ENCODE data around the gene ZNF516.

ZNF516 gene

DNA sequence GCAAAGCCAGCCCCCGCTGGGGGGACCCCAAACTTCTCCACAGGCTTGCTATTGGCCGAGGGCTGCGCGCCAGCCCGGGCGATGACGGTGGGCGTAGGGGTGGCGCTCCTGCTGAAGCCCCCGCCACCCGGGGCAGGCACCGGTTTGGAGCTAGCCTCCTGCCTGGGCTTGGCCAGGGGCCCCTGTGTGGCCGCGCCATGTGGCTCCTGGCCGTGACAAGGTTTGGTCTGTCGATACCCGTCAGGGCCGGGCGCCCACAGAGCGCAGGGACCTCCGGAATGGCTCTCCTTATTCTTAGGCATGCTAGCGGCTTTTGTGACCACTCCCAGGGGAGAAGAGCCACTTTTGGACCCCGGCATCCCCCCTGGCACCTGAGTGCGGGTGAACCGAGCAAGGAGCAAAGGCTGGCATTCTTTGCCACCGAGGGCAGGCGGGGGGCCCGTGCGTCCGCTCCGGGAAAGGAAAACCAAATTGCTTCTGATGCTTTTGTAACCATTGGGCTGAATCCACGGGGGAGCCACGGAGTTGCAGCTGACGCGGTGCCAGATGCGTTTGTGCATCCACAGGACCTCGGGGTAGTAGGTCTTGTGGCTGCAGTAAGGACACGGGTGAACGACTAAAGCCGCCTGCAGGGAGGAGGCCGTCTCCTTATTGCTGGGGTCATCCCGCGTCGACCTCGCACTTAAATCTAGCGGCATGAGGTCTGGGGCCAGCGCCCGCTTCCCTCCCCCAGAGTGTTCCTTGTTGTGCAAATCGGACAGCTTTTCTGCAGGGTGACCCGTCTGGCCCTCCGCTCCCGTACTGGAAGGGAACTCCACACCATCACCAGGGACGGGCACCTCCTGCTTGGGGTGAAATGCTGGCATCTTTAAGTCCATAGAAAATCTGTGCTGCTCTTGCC lies 115.6 kb downstream of the ZNF516 start:
- no peak overlapping the region for H3K4me3 ChIP-seq (ENCODE audit: low read depth, low read length)
- no peak for DNase-seq (ENCODE audit: low read depth)

DNA sequence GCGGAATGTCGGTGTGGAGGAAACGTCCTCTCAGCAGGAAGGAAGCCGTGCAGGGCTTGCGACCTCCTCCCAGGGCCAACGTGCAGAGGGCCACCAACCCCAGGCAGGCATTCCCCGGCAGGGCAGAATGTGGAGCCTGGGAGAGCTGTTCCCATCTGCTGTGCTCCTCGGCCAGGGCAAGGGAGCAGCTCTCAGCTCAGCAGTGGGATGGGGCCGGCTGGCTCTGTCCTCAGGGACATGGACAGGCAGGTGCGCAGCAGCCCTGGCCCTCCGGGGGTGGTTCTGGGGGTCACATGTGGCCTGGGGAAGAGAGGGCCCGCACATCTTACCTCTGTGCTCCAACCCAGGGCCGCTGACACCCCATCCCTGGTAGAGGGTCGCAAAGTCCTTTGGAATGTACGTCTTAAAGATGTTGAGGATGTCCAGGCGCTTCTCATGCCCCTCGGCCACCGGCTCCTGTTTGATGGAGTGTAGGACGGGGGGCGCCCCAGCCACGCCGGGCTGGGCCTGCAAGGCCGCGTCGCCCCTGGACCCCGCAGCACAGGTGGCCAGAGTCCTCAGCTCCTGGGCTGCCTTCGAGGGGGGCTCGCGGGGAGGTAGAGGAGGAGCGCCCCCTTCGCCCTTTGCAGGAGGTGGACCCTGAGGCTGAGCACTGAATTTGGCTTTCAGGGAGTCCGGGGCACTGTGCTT lies 116.4 kb downstream of the ZNF516 start:
- no peak for DNase-seq (ENCODE audit: low read depth)

DNA sequence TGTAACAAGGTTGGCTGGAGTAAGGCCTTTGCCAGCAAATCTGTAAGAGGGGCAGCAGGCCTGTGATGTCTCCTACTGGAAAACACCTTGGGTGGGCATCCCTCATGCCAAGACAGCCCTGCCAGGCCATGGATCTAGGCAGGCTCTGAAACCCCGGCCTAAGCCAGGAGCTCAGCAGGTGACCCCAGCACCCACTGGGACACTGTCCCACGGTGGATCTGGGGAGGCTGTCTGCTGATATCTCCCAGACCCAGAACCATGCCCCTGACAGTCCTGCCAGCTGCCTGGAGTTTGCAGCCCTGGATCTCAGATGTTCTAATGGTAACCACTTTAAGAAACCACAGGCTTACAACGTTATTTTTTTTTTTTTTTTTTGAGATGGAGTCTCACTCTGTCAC lies 117.7 kb downstream of the ZNF516 start:
- DNase-seq (ENCODE audit: low read depth), result no peak

More for the DNA sequence above, 116.4 kb downstream of the ZNF516 start:
- H3K4me3 ChIP-seq (ENCODE audit: low read depth, low read length), result no peak overlapping the region

DNA sequence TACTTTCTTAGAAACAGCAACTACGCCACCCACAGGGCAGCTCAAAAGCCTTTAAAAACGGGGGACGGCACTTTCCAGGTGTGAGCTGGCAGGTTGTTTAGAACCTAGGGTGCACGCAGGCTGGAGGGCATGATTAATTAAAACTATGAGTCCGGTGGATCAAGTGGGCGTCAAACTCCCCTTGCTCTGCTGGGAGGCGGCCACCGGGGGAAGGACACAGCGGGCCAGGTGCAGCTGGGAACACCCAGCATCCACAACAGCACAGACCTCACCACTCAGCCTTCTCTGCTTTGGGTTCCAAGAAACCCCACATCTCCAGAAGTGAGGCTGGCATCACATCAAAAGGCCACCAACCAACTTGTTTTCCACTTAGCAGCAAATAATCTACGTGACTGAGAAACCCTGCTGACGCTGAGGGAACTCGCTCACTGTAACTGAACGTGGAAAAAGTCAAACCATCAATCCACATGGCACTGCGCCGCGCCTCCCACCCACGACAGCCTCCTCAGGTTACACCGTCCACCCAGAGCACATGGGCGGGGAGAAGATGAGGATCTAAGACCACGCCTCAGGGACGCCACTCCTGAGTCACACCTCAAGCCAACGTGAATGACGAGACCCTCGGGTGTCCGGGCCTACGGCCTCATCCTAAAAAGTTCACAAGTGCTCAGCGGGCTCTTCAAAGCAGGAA lies 118.2 kb downstream of the ZNF516 start:
- no peak overlapping the region for H3K4me3 ChIP-seq (ENCODE audit: low read depth, low read length)
- DNase-seq (ENCODE audit: low read depth), result no peak

More for the DNA sequence above, 117.7 kb downstream of the ZNF516 start:
- no peak overlapping the region for H3K4me3 ChIP-seq (ENCODE audit: low read depth, low read length)

DNA sequence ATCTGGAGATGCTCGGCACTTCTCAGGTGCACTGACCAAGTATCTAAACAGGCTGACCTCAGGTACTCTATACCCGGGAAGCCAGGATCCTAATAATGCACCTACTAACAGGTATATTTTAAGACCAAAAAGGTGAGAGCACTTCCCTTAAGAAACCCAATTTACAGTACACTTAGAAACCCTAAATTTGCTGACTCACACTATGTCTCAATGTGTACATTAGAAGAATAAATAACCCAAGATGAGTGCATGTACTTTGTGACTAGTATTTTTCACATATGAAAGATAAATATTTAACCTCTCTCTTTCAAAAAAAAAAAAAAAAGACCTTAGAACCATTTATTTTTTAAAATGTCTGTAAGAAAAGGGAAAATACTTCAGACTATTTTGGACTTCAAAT lies 118.8 kb downstream of the ZNF516 start:
- no peak overlapping the region for H3K4me3 ChIP-seq (ENCODE audit: low read depth, low read length)

DNA sequence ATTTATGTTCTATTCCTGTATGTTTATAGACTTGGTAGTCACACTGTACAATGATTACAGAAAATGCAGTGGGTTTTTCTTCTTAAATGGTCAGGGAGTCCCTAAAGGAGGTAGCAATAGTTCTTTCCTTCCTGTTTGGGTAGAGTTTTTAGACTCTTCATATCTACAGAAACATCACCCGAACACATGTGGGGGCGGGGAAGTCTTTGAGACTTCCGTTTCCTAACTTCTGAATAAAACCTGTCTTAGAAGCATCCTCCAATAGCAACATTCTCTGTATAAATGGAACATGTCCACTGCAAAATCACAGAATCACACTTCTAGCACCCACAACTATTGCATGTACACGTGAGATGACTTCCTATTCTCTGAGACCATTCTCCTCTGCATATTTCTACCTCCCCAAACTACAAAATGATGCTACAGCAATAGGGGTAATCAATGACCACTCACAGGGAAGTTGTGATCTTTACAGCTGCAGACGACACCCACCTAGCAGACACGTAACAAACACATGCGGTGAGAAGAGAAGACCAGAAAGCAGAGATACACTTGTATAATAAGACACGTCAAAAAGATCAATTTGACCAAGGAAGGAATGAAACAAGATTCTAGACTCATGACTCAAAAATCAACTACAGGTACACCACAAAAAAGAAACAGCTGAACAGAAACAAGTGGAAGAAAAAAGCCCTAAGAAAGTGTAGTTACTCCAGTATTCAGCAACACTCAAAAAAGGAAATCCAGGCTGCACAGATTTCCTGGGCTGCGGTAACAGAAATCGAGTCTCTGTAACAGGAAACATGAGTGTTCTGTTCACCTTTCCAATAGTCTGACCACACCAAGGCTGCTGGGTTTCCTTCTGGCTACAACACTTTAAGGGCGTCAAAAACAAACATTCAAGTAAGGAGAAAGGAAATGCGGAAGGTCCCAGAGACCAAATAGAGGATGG lies 120.4 kb downstream of the ZNF516 start:
- no peak for DNase-seq (ENCODE audit: low read depth)
- H3K4me3 ChIP-seq (ENCODE audit: low read depth, low read length), result no peak overlapping the region

More for the DNA sequence above, 118.8 kb downstream of the ZNF516 start:
- no peak for DNase-seq (ENCODE audit: low read depth)

DNA sequence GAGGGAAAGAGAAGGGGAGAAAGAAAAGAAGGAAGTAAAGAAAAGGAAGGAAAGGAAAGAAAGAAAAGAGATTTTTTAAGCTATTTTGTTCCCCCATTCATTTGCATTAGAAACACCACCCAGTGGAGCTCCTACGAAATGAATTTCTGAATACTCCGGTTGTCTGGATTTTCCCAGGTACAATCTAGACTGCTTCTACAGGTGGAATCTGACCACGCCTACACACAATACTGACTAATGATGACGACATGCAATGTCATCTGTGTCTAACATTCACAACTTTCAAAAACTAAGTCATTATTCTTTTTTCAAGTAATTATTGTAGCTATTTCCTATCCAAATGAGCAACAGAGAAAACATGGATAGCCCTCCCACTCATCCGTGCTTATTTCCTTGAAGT lies 121.7 kb downstream of the ZNF516 start:
- DNase-seq (ENCODE audit: low read depth), result no peak
- H3K4me3 ChIP-seq (ENCODE audit: low read depth, low read length), result no peak overlapping the region

DNA sequence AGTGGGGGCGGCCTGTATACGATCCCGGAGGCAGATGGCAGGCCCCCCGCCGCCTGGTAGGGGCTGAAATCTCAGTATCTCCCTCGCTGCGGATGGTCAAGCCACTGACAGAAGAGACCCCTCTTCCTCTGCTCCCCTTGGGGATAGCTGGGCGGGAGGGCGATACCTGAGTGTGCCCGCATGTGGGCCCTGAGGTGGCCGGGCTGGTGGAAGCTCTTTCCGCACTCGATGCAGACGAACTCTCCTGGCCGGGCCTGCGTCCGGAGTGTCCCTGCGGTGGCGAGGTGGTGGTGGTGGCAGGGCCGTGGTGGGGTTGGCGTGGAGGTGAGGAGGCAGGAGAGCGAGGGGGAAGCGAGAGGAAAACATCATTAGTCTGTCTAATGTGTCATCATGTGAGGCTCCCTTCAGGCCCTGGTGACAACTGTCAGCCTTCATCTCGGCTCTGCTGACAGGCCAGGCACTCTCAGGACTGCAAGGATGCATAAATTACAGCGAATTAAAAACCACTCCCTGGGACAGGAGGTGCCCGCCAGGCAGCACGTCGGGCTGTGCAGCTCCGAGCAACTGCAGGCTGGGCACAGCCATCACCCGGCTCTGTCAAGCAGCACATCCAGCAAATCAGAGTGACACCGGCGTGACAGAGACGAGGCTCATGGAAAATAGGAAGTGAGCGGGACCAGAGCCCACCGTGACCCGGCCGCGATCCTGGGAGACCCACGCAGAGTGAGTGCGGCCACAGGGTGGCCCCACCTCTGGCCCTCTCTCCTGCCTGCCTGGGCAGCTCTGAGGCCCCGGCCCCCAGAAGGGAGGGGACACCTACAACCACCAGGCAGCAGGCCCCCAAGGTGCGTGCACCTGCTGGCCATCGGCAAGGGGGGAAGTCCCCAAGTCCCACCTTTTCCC lies 123.5 kb downstream of the ZNF516 start:
- no peak overlapping the region for H3K4me3 ChIP-seq (ENCODE audit: low read depth, low read length)
- DNase-seq (ENCODE audit: low read depth), result no peak

DNA sequence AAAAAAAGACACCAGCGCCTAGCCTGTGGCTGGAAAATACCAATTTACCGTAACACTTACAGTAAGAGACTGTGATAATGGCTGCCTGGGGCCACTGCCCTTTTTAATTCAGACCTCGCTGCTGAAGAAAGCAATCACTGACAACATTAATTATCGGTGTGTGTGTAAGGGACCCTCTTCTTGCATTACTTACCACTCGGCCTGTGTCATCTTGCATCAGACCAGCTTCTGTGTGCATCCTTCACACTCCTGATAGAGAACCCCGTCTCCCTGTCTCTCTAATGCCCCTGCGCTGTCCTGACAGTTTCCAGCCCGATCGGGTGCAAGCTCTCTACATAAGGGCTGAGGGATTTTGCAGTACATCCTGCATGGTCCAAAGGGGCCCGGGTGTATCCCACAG lies 124.4 kb downstream of the ZNF516 start:
- H3K4me3 ChIP-seq (ENCODE audit: low read depth, low read length), result no peak overlapping the region
- DNase-seq (ENCODE audit: low read depth), result no peak

DNA sequence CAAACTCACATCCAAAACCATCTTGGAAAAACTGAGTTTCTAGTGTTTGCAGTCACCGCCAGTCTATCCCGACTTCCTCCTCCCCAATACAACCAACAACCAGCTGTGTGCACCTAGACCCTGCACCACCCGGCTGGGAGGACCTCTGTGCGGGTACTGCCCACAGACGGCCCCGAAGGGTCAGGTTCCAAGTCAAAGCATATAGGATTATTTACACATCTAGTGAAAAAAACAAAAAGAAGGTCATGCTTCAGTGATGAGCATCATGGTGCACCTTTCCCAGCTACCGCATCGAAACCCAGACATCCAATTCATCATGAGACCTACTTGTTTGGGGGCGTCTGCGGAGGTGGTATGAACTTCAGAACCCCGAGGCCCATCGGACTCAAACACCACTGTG lies 124.8 kb downstream of the ZNF516 start:
- no peak for DNase-seq (ENCODE audit: low read depth)
- H3K4me3 ChIP-seq (ENCODE audit: low read depth, low read length), result no peak overlapping the region

DNA sequence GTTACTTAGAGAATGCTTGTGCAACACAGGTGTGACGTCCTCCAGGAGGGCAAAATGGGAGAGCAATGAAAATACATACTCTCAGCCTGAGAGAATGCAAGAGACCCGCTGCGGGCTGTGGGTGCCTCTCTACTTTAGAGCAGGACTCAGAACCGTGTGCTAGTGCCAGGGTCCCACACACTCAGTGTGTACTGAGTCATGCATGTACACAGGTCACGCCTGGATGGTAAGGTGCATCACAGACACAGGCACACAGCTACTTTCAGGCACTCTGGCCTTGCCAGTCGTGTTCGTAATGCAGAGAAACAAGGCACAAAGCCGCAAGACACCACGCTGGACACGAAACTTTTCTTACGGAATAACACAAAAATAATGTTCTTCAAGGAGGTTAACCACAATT lies 125.3 kb downstream of the ZNF516 start:
- H3K4me3 ChIP-seq (ENCODE audit: low read depth, low read length), result no peak overlapping the region
- DNase-seq (ENCODE audit: low read depth), result no peak

DNA sequence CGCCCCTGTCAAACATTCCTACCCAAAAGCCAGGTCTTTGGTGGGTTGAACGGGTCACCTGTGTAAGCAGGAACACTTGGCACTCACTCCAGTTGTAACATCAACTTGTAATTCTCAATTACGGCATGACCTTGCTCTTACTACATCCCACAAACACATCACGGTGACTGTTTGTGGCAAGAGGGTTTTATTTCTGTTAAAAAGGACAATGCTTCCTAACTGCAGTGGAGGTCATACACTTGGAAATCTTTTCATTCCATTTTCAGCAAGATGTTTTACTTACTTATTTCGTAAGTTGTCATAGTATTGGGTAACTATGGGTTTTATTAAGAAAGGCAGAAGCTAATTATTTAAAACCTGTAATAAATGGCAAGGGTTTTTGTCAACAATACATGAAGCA lies 126.1 kb downstream of the ZNF516 start:
- DNase-seq (ENCODE audit: low read depth), result no peak
- H3K4me3 ChIP-seq (ENCODE audit: low read depth, low read length), result no peak overlapping the region

DNA sequence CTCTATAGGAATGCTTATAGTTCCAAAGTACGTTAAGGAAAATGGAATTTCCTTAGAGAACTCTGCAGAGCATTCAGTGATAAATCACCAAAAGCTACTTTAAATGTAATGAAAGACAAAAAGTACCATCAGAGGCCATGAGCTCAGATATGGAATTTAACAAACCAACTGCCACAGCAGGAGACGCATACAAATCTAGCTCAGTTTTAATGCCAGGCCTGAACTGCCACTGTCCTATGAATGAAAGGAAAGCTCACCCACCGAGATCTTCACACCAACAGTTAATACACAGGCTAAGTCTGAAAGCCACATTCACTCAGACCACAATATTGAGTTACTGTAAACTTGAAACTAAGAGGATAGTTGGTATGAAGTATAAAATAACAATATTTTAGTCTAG lies 126.8 kb downstream of the ZNF516 start:
- DNase-seq (ENCODE audit: low read depth), result no peak
- H3K4me3 ChIP-seq (ENCODE audit: low read depth, low read length), result no peak overlapping the region

DNA sequence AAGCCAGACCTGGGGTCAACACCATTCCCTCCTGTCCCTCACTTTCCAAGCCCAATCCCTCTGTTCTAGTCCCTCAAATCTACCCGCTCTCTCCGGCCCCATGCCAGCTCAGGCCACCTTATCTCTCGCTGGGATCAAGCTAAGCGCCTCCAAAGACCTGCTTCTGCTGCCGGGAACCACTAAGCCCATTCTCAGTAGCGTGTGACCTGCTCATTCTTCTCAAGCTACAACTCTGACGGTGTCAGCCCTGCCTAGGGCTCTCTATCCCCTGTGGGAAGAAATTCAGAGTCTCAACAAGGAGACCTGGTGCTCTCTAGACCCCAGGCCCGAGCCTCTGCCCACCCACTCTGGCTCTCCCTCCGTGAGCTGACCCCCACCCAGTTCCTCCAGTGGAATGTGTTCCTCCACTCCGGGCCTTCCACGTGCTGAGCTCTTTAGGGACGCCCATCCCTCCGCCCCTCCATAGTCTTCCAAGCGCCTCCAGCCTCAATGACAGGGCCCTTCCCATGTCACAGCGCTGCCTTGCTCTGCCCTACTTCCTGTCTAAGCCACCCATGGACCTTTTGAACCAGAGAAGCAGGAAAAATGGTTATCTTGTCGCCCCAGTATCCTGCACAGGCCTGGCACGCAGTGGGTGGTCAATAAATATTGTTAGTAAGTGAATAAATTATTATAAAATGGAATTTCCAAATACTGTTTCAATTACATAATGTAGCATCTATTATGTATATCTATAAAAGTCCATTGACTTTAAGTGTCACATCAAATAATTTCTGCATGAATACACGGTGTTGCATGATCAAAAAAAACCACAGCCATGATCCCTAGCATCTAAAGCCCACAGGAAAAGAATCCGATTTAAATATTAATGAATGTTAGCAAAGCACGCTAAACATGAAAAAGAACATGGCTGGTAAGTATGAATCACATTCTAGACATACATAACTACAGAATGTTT lies 127.6 kb downstream of the ZNF516 start:
- no peak for DNase-seq (ENCODE audit: low read depth)
- no peak overlapping the region for H3K4me3 ChIP-seq (ENCODE audit: low read depth, low read length)

DNA sequence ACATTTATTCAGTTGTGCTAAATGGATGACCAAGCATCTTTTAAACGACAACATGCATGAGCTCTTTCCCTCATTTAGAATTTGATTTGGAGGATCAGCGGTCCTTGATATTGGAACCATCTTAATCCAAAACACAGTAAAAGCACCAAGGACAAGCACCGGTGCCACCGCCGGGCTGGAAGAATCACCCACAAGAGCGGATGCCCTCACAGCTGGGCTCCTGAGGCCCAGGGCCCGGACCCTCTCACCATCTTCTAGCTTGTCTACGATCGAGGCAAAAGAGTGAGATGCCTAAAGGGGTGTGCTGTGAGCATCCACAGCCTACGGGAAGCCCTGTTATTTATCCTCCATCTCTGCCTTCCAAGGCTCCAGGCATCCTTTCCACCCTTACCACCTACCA lies 129.5 kb downstream of the ZNF516 start:
- no peak for DNase-seq (ENCODE audit: low read depth)
- no peak overlapping the region for H3K4me3 ChIP-seq (ENCODE audit: low read depth, low read length)

DNA sequence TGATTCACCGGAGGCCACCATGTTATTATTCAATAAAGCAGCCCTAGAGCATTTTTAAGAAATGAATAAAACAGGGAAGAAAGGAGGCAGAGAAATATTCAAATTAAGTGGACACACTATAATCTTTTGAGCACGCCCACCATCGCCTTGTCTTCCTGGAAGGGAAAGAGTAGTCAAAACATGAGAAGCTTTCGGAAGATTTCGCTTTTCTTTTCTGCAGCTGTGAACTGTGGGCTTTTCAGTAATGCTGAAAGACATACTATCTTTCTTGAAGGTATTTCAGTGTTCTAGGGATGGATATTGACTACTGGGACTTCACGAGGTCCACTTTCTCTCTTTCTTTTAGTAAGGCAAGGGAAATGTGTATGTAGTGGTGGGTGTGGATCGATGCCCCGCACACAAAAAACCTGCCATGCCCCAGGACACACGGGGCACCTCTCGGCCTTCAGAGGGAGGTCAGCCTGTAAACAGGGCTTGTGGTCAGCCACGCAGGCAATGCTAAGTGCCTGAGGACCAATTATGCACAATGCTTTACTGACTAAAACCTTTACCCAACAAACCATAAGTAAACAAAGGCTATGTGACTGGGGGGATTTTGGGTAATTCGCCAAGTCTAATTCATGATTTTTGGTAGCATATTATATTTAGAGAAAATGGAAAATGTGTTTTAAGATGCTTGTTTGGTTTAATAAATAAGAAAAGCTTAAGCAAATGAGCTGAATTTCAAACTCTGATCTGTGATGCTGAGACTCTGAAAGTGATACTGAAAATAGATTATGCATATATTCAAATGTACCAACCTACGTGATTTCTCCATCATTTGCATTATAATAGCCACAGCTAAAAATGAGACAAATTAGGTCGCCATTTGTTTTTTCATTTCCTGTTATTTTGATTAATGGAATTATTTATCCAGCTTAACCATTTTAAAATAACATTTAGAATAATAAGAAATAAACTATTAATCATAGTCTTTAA lies 130.5 kb downstream of the ZNF516 start:
- DNase-seq (ENCODE audit: low read depth), result no peak
- no peak overlapping the region for H3K4me3 ChIP-seq (ENCODE audit: low read depth, low read length)

Measured in skeletal muscle cell (primary cell).